GM18517 (cell line): Measurements from ENCODE around the gene TMCC1.
"Not testable (repeated sequence)": the region's sequence is repeated elsewhere in the genome, so short reads cannot be mapped to it uniquely, and the experiment has no call there.

Experiments
- ATAC-seq: cut with Tn5 transposase; IDR thresholded peaks from one replicate; pipeline ENCODE4 v1.9.1; 2021; ENCODE audit warnings: mild to moderate bottlenecking, moderate library complexity; ENCODE audit not compliant: unreplicated experiment

Gene TMCC1

GRCh38 chr3:129837065-129837642 lies 56.4 kb downstream of the TMCC1 start:
- no peak for ATAC-seq

DNA sequence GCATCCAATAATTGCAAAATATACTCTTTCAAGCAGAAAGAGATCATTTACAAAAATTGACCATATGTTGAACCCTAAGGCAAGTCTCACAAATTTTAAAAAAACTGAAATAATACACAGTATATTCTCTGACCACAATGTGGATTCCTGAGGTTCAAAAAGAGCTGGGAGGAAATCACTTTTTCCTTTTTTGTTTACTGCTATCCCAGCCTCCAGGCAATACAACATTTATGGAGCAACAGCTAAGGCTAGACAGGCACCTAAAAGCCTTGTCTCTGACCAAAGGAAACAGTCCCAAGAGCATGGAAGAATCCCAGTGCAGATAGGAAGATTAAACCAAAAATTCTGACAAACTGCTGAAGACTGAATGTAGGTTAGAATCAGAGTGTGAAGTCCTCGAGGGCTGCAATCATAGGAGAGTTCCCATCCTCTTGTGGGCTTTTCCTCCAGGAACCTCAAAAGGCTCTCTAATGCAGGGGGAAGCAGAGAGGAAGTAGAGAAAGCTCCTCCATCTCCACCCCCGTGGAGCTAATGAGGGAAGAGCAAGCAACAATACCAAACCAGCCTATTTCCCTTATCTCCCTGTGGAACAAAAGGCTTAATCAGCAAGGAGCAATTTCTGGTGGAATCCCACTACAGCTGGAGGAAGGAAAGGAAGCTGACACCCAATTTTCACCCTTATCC lies 57.0 kb downstream of the TMCC1 start:
- ATAC-seq: no peak

DNA sequence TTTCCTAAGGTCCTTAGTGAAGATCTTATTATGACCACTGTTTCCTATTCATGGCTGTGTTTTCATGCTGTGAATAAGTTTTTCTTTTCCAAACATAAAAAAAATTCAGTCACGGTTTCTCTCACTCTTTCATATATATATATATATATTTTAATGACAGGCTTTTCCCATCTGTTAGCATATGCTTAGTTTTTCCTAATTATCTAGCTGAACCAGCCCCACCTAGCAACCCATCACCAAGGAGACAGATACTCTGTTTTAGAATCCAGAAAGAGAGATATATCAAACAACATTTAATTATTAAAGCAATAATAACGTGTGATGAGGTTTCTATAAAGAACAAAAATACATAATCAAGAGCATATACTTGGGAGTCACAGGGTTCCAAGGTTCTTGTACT lies 58.3 kb downstream of the TMCC1 start:
- no peak for ATAC-seq

GRCh38 chr3:129834580-129834979 lies 58.9 kb downstream of the TMCC1 start:
- ATAC-seq: no peak

DNA sequence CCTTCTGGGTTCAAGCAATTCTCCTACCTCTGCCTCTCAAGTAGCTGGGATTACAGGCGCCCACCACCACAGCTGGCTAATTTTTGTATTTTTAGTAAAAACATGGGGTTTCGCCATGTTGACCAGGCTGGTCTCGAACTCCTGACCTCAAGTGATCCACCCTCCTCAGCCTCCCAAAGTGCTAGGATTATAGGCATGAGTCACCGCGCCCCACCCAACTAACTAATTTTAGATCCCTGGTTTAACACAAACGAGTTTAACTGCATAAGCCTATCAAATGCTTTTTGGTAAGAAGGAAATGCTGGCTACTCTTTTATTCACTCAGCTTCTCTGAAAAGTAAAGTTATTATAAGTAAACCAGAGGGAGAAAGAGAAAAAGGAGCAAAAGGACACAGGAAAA lies 61.6 kb downstream of the TMCC1 start:
- ATAC-seq: not testable (repeated sequence)

- no peak for ATAC-seq
These were observed 62.0 kb downstream of the TMCC1 start for GRCh38 chr3:129831503-129831902.

- ATAC-seq: no peak
These were observed 63.9 kb downstream of the TMCC1 start for GRCh38 chr3:129829640-129830039.

GRCh38 chr3:129827765-129828164 lies 65.7 kb downstream of the TMCC1 start:
- ATAC-seq: peak; percentile 78

GRCh38 chr3:129824926-129825541 lies 68.5 kb downstream of the TMCC1 start:
- peak; percentile 57 for ATAC-seq

- no peak for ATAC-seq
These were observed 70.8 kb downstream of the TMCC1 start for GRCh38 chr3:129822679-129823078.

DNA sequence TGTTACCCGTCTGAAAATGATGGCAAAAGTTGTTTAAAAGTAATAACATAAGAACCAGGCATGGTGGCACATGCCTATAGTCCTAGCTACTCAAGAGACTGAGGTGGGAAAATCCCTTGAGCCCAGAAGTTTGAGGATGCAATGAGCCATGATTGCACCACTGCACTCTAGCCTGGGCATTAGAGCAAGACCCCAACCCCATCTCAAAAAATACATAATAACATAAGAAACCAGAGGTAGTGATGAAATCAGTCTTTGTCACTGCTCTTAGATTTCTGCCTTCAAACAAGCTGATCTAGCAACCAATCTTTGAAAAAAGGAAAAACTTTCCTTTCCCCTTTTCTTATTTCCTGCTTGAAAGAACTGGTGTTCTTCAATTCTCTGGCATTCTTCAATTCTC lies 71.3 kb downstream of the TMCC1 start:
- ATAC-seq: no peak

DNA sequence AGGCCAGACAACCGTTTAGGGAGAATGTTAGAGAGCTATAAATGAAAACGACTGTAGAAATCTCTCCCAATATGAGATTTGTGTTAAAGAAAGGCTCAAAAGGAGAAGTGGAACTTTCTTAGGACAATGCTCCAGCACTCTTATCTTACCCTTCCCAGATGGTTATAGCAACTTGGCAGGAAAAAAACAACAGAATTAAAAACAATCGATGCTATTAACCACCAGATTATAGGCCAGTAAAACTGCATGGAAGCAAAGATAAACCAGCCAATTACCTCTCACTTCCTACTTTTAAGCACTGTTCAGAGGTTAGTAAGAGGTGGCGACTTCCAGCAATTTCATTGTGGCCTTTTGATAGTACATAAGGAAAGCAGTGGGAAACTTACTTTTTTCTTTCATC lies 72.9 kb downstream of the TMCC1 start:
- ATAC-seq: no peak

DNA sequence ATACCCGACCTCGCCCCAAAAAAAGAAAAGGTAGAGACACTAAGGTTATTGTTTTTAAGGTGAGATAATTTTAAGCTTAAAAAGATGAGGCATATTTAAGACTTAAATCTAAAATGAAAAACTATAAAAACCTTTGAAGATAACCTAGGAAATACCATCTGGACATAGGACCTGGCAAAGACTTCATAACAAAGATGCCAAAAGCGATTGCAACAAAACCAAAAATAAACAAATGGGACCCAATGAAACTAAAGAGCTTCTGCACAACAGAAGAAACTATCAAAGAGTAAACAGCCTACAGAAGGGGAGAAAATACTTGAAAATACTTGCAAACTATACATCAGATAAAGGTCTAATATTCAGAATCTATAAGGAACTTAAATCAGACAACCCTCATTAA lies 80.9 kb downstream of the TMCC1 start:
- no peak for ATAC-seq

- ATAC-seq: no peak
These were observed 84.2 kb downstream of the TMCC1 start for GRCh38 chr3:129809297-129809696.

GRCh38 chr3:129796146-129796545 lies 97.4 kb downstream of the TMCC1 start:
- ATAC-seq: no peak

GRCh38 chr3:129795186-129796010 lies 98.1 kb downstream of the TMCC1 start:
- ATAC-seq: no peak

GRCh38 chr3:129794311-129795185 lies 99.0 kb downstream of the TMCC1 start:
- ATAC-seq: no peak

DNA sequence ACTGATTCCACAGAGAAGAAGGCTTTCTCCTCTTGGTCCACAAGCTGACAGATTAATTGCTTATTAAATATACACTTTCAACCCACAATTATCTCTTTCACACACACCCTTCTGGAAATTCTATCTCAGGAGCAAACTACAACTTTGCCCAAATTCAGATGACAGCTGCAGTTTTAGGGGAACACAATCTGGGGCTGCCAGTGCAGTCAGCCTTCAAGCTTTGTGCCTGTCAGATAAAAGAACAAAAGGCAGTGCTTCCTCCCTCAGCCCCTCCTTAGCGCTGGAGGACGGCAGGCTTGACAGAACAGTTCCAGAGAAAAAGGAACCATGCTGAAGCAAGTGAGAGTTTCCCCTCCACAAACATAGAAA lies 99.6 kb downstream of the TMCC1 start:
- no peak for ATAC-seq

DNA sequence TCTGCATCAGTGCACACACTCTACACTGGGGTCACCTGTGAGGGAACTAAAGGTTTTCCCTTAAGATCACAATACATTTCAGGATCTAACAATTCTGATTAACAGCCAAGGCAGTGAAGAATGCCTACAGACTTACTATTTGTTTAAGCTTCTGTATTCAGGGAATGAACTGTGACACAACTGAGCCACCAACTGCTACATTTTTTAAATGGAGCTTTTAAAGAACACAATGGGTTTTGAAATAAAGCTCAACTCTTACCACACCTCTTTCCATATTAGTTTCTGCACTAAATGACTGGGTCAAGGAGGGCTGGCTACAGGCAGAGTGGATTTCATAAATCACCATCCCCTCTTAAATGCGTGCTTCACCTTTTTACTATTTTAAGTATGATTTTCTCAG lies 100.2 kb downstream of the TMCC1 start:
- no peak for ATAC-seq

GRCh38 chr3:129783470-129783869 lies 110.0 kb downstream of the TMCC1 start:
- no peak for ATAC-seq

- ATAC-seq: no peak
These were observed 114.6 kb downstream of the TMCC1 start for GRCh38 chr3:129778871-129779270.
